Measurements from ENCODE around the gene CERS6. TPM values are rescaled to one million over a fixed set of nuclear protein-coding genes. Genes with fewer than 3 reads are reported as not detected.

Gene CERS6
- total and polyA plus RNA-seq, 10 of the 15 experiments (the other 5 are each of a cell fraction or from before 2014, with no cell fraction given), result 1.3 to 20.4 (median 14.1) TPM

DNA sequence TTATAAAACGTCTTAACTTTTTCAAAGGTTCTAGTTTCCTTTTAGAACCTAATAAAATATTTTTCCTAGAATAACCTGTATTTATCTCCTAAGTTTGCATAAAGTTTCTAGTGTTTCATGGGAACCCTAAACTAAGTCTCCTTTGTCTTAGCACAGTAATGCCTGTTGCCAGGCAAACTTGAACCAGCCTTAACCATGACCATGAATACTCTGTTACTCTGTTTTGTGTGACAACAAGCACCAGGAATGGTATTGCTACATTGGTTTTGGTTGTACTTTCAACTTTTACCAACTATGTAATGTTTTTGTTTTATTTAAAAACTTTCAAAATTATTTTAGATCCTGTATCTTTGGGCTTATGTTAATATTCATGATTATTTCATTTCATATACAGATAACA lies 137.6 kb downstream of the CERS6 start (continued):
- TF ChIP-seq CEBPB (IDR thresholded peaks at IDR 0.05; ENCODE audit: borderline replicate concordance in 1 of 2, low read depth in 2 of 2, low read length in 2 of 2), result no peak
- TF ChIP-seq EED (IDR thresholded peaks at IDR 0.05; ENCODE audit: low read depth), result no peak
- TF ChIP-seq SIN3A (IDR thresholded peaks at IDR 0.05; ENCODE audit: low read depth, low read length), result no peak
- TF ChIP-seq MEF2B (IDR thresholded peaks at IDR 0.05; ENCODE audit: partially characterized antibody, poor library complexity, severe bottlenecking), result no peak
- no peak for TF ChIP-seq CHD1 (IDR thresholded peaks at IDR 0.05; ENCODE audit: low read depth, low read length)
- no peak for TF ChIP-seq SP1 (IDR thresholded peaks at IDR 0.05; ENCODE audit: low read depth, low read length)
- TF ChIP-seq ZNF207 (IDR thresholded peaks at IDR 0.05; ENCODE audit: borderline replicate concordance), result no peak

DNA sequence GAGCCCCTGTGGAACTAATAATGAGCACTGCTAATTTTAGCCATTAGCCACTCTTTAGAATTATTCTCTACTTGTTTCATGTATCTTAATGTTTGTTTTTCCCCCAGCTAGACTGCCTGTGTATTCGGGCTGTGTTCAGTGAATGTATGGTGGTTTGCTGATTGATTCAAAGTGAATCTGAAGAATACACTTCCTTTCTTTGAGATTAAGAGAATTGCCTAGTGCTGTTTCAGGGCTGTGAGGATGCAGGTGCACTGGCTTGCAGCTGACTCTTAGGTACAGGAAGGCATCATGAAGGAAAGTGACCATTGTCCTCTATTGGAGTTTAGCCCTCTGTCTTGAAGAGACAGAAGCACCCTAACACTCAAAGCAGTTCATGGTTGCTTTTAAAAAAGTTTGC lies 138.7 kb downstream of the CERS6 start:
- H3K36me3 ChIP-seq (ENCODE audit: control insufficient read depth in 2 of 2, insufficient read depth in 2 of 2, low read length in 1 of 2), result no peaks in the 10 kb centered on the region
- SMC1A ChIA-PET (ENCODE audit: uncharacterized antibody, unreplicated experiment), result no interaction called here
- RAD21 ChIA-PET (ENCODE audit: unreplicated experiment), result no interaction called here
- POLR2A ChIA-PET, result no interaction called here
- peak overlapping the region; percentile 33; the same call in 1 of the 2 replicates for H3K9ac ChIP-seq (ENCODE audit: control insufficient read depth, insufficient read depth, low read length)
- H3K27me3 ChIP-seq (replicated peaks in 1 of 2; ENCODE audit: control insufficient read depth in 2 of 2, insufficient read depth in 2 of 2, low read length in 1 of 2), result no peaks in the 10 kb centered on the region
- peak; percentile 84 for ATAC-seq
- H3K4me3 ChIP-seq, result no peak overlapping the region
- no peaks in the 10 kb centered on the region for H4K20me1 ChIP-seq (ENCODE audit: control insufficient read depth, insufficient read depth)
- CTCF ChIA-PET, result no interaction called here
- H3K27ac ChIP-seq (ENCODE audit: control insufficient read depth, insufficient read depth), result peak overlapping the region; percentile 67
- intact Hi-C loops (cut with micrococcal nuclease; ENCODE audit: unreplicated experiment), result no loop called here
- peak overlapping the region; percentile 62 for H3K4me2 ChIP-seq (ENCODE audit: control insufficient read depth, insufficient read depth)
- peaks cover 30% of the 10 kb centered on the region for H3K4me1 ChIP-seq (ENCODE audit: control insufficient read depth, insufficient read depth, low read length)
- FAIRE-seq, result no peak
- 0% methylated on average over 1 of the region's 1 CpG for WGBS (ENCODE audit: insufficient coverage, insufficient replicate concordance, low lambda C conversion rate, missing lambda C conversion rate)
- no peak overlapping the region for H2AFZ ChIP-seq (ENCODE audit: control insufficient read depth, low read depth, low read length)
- peak; percentile 54 for DNase-seq (ENCODE audit: low read depth, low spot score)
- in situ Hi-C loops (cut with MboI), result no loop called here
- no TSS peak for BruUV-seq (replicated peaks)
- no peaks in the 10 kb centered on the region for H3K9me3 ChIP-seq (replicated peaks; ENCODE audit: control insufficient read depth, insufficient read depth, low read length)
- H3K79me2 ChIP-seq (ENCODE audit: control insufficient read depth, insufficient read depth, low read length), result peaks cover 14% of the 10 kb centered on the region
- TF ChIP-seq RUNX3 (IDR thresholded peaks at IDR 0.05; ENCODE audit: low read length) (peak; percentile 40), STAT3 (IDR thresholded peaks at IDR 0.05; ENCODE audit: low read depth, low read length) (no peak), EGR1 (IDR thresholded peaks at IDR 0.05; ENCODE audit: borderline replicate concordance in 1 of 2, low read depth in 2 of 2, low read length in 2 of 2) (no peak), TCF12 (IDR thresholded peaks at IDR 0.05; ENCODE audit: low read depth, low read length) (no peak), CBX5 (IDR thresholded peaks at IDR 0.05; ENCODE audit: low read depth) (no peak), ATF2 (IDR thresholded peaks at IDR 0.05; ENCODE audit: low read length) (0 out of 2 replicates have a peak, but pooled peaks have one; percentile 44), USF2 (IDR thresholded peaks at IDR 0.05; ENCODE audit: borderline replicate concordance, low read depth, low read length) (no peak), SPI1 (IDR thresholded peaks at IDR 0.05; ENCODE audit: borderline replicate concordance, insufficient read depth, low read depth, low read length) (peak; percentile 49; the same call in 1 of the 2 replicates), NR2C2 (IDR thresholded peaks at IDR 0.05; ENCODE audit: borderline replicate concordance, control insufficient read depth, insufficient read length, low read depth) (no peak), IRF3 (IDR thresholded peaks at IDR 0.05) (no peak), SREBF1 (IDR thresholded peaks at IDR 0.05; ENCODE audit: low read length) (no peak), MTA3 (IDR thresholded peaks at IDR 0.05; ENCODE audit: borderline replicate concordance, low read length) (peak; percentile 34; the same call in 1 of the 2 replicates), NR2F1 (conservative IDR thresholded peaks at IDR 0.05) (no peak), RFX5 (IDR thresholded peaks at IDR 0.05; ENCODE audit: low read depth, low read length) (no peak)
- TF ChIP-seq, protein P1, sequence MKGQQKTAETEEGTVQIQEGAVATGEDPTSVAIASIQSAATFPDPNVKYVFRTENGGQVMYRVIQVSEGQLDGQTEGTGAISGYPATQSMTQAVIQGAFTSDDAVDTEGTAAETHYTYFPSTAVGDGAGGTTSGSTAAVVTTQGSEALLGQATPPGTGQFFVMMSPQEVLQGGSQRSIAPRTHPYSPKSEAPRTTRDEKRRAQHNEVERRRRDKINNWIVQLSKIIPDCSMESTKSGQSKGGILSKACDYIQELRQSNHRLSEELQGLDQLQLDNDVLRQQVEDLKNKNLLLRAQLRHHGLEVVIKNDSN (IDR thresholded peaks at IDR 0.05; ENCODE audit: borderline replicate concordance, extremely low read length, insufficient read depth, low read depth, low read length), result no peak

Measured in GM12878 (cell line).